Neural progenitor cell (in vitro differentiated cells): Measurements from ENCODE around the gene CNOT6L. TPM values are rescaled to one million over a fixed set of nuclear protein-coding genes. Genes with fewer than 3 reads are reported as not detected.
"Not testable (repeated sequence)": the region's sequence is repeated elsewhere in the genome, so short reads cannot be mapped to it uniquely, and the experiment has no call there.

ENCODE experiments used
- DNase-seq: peaks from one replicate; pipeline ENCODE4 v3.0.0-alpha.2; 2016; ENCODE audit warnings: low spot score
- H2AFZ ChIP-seq: fragments of 200-600 bp; sonication (generic); replicated peaks from 2 replicates; pipeline ENCODE4 v1.6.1; 2016; ENCODE audit warnings: antibody characterized with exemption
- H3F3A ChIP-seq: fragments of 200-600 bp; sonication (generic); 2 replicates; pipeline ENCODE4 v1.6.1; 2016; ENCODE audit warnings: antibody characterized with exemption, low read depth
- H3K27ac ChIP-seq: fragments of 200-600 bp; sonication (generic); 2 replicates; pipeline ENCODE4 v1.5.1; 2016; ENCODE audit warnings: mild to moderate bottlenecking
- H3K27me3 ChIP-seq: fragments of 200-600 bp; sonication (generic); 2 replicates; pipeline ENCODE4 v1.6.1; 2016; ENCODE audit warnings: mild to moderate bottlenecking, moderate library complexity
- H3K36me3 ChIP-seq: fragments of 200-600 bp; sonication (generic); 2 replicates; pipeline ENCODE4 v1.5.1; 2016
- H3K4me1 ChIP-seq: fragments of 200-600 bp; sonication (generic); 2 replicates; pipeline ENCODE4 v1.6.1; 2016; ENCODE audit warnings: mixed run types
- H3K4me2 ChIP-seq: fragments of 200-600 bp; sonication (generic); 2 replicates; pipeline ENCODE4 v1.6.1; 2016
- H3K4me3 ChIP-seq: fragments of 200-600 bp; sonication (generic); 2 replicates; pipeline ENCODE4 v1.5.1; 2016
- H3K79me2 ChIP-seq: fragments of 200-600 bp; sonication (generic); 2 replicates; pipeline ENCODE4 v1.6.1; 2016; ENCODE audit warnings: low read depth
- H3K9ac ChIP-seq: fragments of 200-600 bp; sonication (generic); 2 replicates; pipeline ENCODE4 v1.6.1; 2016
- H3K9me3 ChIP-seq: fragments of 200-600 bp; sonication (generic); 2 replicates; pipeline ENCODE4 v1.5.1; 2016; ENCODE audit warnings: low read depth
- H4K20me1 ChIP-seq: fragments of 200-600 bp; sonication (generic); 2 replicates; pipeline ENCODE4 v1.6.1; 2016; ENCODE audit warnings: low read depth
- H3K27ac Mint-ChIP-seq: 3 replicates; pipeline ENCODE4 v1.8.0; 2021; ENCODE audit warnings: mixed read lengths
- H3K27me3 Mint-ChIP-seq: 2 replicates; pipeline ENCODE4 v1.8.0; 2022; ENCODE audit warnings: low read depth, mild to moderate bottlenecking, inconsistent platforms, moderate library complexity, mixed read lengths; ENCODE audit not compliant: insufficient read depth
- H3K36me3 Mint-ChIP-seq: 3 replicates; pipeline ENCODE4 v1.8.0; 2021; ENCODE audit warnings: mixed read lengths
- H3K4me1 Mint-ChIP-seq: 3 replicates; pipeline ENCODE4 v1.8.0; 2021; ENCODE audit warnings: mixed read lengths
- H3K4me3 Mint-ChIP-seq: 3 replicates; pipeline ENCODE4 v1.8.0; 2021; ENCODE audit warnings: mild to moderate bottlenecking, moderate library complexity, mixed read lengths
- H3K9me3 Mint-ChIP-seq: 3 replicates; pipeline ENCODE4 v1.8.0; 2020; ENCODE audit warnings: mixed read lengths
- EZH2 ChIP-seq: fragments of 200-600 bp; sonication (generic); IDR thresholded peaks from 2 replicates; pipeline ENCODE4 v1.6.1; 2017; ENCODE audit warnings: antibody characterized with exemption, mild to moderate bottlenecking, moderate library complexity
- EZH2phosphoT487 ChIP-seq: fragments of 200-600 bp; sonication (generic); IDR thresholded peaks from 2 replicates; pipeline ENCODE4 v1.6.1; 2017; ENCODE audit warnings: antibody characterized with exemption
- total RNA-seq: library from RNA; depleted of rRNA; stranded (reverse); fragments of >200 nt; gene quantifications from 2 replicates; pipeline ENCODE4 v1.2.3, GENCODE V29; 2015; ENCODE audit warnings: low replicate concordance
- TF ChIP-seq, protein P1 (sequence below): fragments of 200-600 bp; sonication (generic); IDR thresholded peaks from 2 replicates; pipeline ENCODE4 v1.5.1; 2017; ENCODE audit warnings: antibody characterized with exemption, mild to moderate bottlenecking

CNOT6L gene
- total RNA-seq, 1 donor from 2014 or later, result 7.5 TPM

- no peaks in the 10 kb centered on the region for H3K9me3 Mint-ChIP-seq
- Histone ChIP-seq H3K9ac (no peak overlapping the region), H3K9me3 (no peaks in the 10 kb centered on the region), H3F3A (no peaks in the 10 kb centered on the region), H3K4me1 (no peaks in the 10 kb centered on the region), H3K4me3 (no peak overlapping the region), H3K79me2 (no peaks in the 10 kb centered on the region), H3K27ac (no peak overlapping the region), H3K27me3 (no peaks in the 10 kb centered on the region), H3K4me2 (no peak overlapping the region), H3K36me3 (no peaks in the 10 kb centered on the region), H4K20me1 (no peaks in the 10 kb centered on the region), H2AFZ (no peak overlapping the region)
- H3K4me1 Mint-ChIP-seq, result no peaks in the 10 kb centered on the region
- TF ChIP-seq, protein P1, sequence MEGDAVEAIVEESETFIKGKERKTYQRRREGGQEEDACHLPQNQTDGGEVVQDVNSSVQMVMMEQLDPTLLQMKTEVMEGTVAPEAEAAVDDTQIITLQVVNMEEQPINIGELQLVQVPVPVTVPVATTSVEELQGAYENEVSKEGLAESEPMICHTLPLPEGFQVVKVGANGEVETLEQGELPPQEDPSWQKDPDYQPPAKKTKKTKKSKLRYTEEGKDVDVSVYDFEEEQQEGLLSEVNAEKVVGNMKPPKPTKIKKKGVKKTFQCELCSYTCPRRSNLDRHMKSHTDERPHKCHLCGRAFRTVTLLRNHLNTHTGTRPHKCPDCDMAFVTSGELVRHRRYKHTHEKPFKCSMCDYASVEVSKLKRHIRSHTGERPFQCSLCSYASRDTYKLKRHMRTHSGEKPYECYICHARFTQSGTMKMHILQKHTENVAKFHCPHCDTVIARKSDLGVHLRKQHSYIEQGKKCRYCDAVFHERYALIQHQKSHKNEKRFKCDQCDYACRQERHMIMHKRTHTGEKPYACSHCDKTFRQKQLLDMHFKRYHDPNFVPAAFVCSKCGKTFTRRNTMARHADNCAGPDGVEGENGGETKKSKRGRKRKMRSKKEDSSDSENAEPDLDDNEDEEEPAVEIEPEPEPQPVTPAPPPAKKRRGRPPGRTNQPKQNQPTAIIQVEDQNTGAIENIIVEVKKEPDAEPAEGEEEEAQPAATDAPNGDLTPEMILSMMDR, result no peak
- TF ChIP-seq EZH2 (no peak), EZH2phosphoT487 (no peak)
- no peak for DNase-seq
- H3K27ac Mint-ChIP-seq, result no peak overlapping the region
- no peaks in the 10 kb centered on the region for H3K36me3 Mint-ChIP-seq
- no peak overlapping the region for H3K4me3 Mint-ChIP-seq
- no peaks in the 10 kb centered on the region for H3K27me3 Mint-ChIP-seq
These were observed 33.5 kb downstream of the CNOT6L start for GRCh38 chr4:77785669-77786068.

- no peaks in the 10 kb centered on the region for H3K4me1 Mint-ChIP-seq
- H3K4me3 Mint-ChIP-seq, result no peak overlapping the region
- no peak for DNase-seq
- no peaks in the 10 kb centered on the region for H4K20me1 ChIP-seq
- no peaks in the 10 kb centered on the region for H3K9me3 Mint-ChIP-seq
- no peaks in the 10 kb centered on the region for H3F3A ChIP-seq
- H3K79me2 ChIP-seq, result no peaks in the 10 kb centered on the region
- TF ChIP-seq EZH2 (no peak), EZH2phosphoT487 (no peak)
- TF ChIP-seq, protein P1, result no peak
- no peak overlapping the region for H3K27ac ChIP-seq
- H2AFZ ChIP-seq, result no peak overlapping the region
- no peaks in the 10 kb centered on the region for H3K27me3 ChIP-seq
- H3K27me3 Mint-ChIP-seq, result no peaks in the 10 kb centered on the region
- H3K27ac Mint-ChIP-seq, result no peak overlapping the region
- no peak overlapping the region for H3K4me3 ChIP-seq
- H3K4me1 ChIP-seq, result no peaks in the 10 kb centered on the region
- H3K36me3 Mint-ChIP-seq, result no peaks in the 10 kb centered on the region
- H3K9ac ChIP-seq, result no peak overlapping the region
- H3K4me2 ChIP-seq, result no peak overlapping the region
- H3K36me3 ChIP-seq, result no peaks in the 10 kb centered on the region
- H3K9me3 ChIP-seq, result no peaks in the 10 kb centered on the region
These were observed 35.3 kb downstream of the CNOT6L start for GRCh38 chr4:77783895-77784294.

- Mint-ChIP-seq H3K36me3 (no peaks in the 10 kb centered on the region), H3K27ac (no peak overlapping the region), H3K9me3 (no peaks in the 10 kb centered on the region), H3K27me3 (no peaks in the 10 kb centered on the region), H3K4me1 (peaks cover under 1% of the 10 kb centered on the region), H3K4me3 (no peak overlapping the region)
- Histone ChIP-seq H3K36me3 (no peaks in the 10 kb centered on the region), H3K9me3 (no peaks in the 10 kb centered on the region), H3K27ac (no peak overlapping the region), H3K4me2 (no peak overlapping the region), H3F3A (no peaks in the 10 kb centered on the region), H4K20me1 (no peaks in the 10 kb centered on the region), H3K27me3 (no peaks in the 10 kb centered on the region), H3K79me2 (no peaks in the 10 kb centered on the region), H3K9ac (no peak overlapping the region), H2AFZ (no peak overlapping the region), H3K4me3 (no peak overlapping the region), H3K4me1 (no peaks in the 10 kb centered on the region)
- TF ChIP-seq EZH2phosphoT487 (no peak), EZH2 (no peak)
- TF ChIP-seq, protein P1, result no peak
- no peak for DNase-seq
These were observed 36.9 kb downstream of the CNOT6L start for GRCh38 chr4:77782102-77782835.

- not testable (repeated sequence) for H3K4me3 Mint-ChIP-seq, DNase-seq, H3K27ac Mint-ChIP-seq, H3K9ac ChIP-seq, H4K20me1 ChIP-seq, H3K9me3 ChIP-seq, H3F3A ChIP-seq, H3K4me2 ChIP-seq, H3K9me3 Mint-ChIP-seq, H3K27me3 ChIP-seq, H2AFZ ChIP-seq, H3K36me3 Mint-ChIP-seq, H3K4me1 ChIP-seq, H3K4me3 ChIP-seq, H3K4me1 Mint-ChIP-seq, H3K36me3 ChIP-seq, H3K27me3 Mint-ChIP-seq, H3K27ac ChIP-seq, H3K79me2 ChIP-seq
These were observed 38.4 kb downstream of the CNOT6L start for GRCh38 chr4:77780762-77781161.
